Measurements from ENCODE around the gene RTRAF. TPM values are rescaled to one million over a fixed set of nuclear protein-coding genes. Genes with fewer than 3 reads are reported as not detected.

Gene RTRAF
- total RNA-seq, 3 donors from 2014 or later: 252 to 270 (median 270) TPM

DNA sequence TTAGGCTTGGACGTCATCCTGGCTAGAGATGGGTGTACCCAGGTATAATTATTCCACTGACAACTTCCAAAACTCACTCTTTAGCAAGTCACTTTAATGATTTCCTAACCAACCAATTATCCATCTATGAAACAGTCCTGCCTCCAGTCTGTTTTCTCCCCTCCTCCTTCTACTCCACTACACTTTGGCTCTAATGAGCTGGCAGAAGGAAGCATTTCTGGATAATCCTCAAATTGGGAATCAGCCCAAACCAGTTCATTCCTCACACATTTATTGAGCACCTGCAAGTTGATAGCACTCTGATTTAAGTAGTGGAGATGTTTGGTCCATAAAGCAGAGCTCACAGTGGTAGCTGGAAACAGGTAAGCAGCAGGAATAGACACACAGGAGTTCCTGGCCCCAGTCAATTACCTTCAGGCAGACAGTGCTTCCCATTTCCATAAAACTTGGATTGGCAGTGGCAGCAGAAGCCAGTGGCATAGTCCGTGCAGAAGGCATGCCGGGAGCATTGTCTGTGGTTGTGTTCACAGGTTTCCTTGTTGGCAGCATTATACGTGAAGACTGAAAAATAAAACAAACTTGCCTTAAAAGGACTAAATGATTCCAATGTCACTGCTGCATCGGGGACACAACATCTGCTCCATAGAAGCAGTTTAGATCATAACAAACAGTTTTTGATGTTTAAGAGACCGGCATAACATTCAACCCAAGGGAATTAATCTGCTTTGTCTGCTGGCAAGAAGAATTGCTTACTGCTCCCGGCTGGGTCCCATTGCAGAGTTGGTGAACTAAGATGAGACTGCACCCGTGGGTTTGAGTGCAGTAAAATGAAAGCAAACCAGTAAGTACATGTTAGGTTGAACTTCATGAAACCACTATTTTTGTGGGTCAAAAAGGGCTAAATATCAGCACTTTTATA is 53.3 kb downstream of the RTRAF start:
- H3K36me3 Mint-ChIP-seq (ENCODE audit: insufficient read depth): no peaks in the 10 kb centered on the region
- no peaks in the 10 kb centered on the region for H3K9me3 Mint-ChIP-seq
- no peak for ATAC-seq
- no peaks in the 10 kb centered on the region for H3K27me3 Mint-ChIP-seq (ENCODE audit: low read depth)
- H3K4me3 Mint-ChIP-seq: no peak overlapping the region
- no peak for DNase-seq
- peaks cover 14% of the 10 kb centered on the region for H3K4me1 Mint-ChIP-seq (ENCODE audit: low read depth)

DNA sequence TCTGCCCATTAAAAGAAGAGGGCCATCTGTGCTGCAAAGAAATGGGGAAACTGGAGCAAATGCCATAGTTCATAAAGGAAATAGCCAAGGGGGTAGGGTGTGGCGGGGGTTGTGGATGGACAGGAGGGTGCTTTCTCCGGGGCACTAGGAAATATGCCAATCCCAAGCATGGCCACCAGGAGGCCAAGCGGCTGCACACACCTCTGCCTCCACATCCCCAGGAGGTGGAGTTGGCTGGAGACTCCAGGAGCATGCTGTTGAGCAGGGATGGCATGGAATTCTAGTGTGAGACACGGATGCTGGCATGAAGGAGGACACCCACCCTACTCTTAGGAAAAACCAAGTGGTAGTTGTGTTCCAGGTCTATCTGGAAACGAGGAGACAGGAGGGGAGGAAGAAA is 54.3 kb downstream of the RTRAF start:
- Mint-ChIP-seq H3K9me3 (no peaks in the 10 kb centered on the region), H3K36me3 (ENCODE audit: insufficient read depth) (no peaks in the 10 kb centered on the region)
- ATAC-seq: peak; percentile 38 to 54

DNA sequence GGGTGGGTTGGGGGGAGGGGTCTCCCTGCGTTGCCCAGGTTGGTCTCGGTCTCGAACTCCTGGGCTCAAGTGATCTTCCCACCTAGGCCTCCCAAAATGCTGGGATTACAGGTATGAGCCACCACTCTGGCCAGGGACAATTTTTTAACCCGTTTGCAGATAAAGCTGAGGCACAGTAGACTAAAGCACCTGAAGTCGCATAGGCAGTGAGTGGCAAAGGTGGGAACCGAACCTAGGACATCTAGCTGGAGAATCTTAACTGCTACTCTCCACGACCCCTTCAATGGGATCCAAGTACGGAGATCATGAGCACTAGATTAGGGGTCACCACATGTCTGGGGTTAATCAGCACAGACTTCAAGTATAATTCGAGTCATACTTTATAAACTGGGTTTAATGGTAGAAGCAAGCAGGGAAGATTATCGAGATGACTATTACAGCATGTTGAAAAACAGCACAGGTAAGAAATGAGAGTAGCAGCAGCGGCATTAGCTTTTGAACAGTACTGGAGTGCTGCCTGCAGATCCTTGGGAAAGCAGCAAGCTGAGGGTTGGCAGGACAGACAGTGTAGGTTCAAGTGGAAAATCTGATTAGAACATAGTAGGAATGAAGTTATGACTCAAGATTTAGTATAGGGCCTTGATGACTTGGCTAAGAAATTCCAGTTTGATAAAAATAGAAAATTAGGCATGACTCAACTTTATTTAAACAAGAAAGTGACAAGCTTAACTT is 55.6 kb downstream of the RTRAF start:
- H3K4me3 Mint-ChIP-seq: peak overlapping the region; percentile 22
- DNase-seq: no peak

More for the DNA sequence above, 54.3 kb downstream of the RTRAF start:
- Mint-ChIP-seq H3K4me1 (ENCODE audit: low read depth) (peaks cover 14% of the 10 kb centered on the region), H3K27me3 (ENCODE audit: low read depth) (no peaks in the 10 kb centered on the region), H3K4me3 (no peak overlapping the region)
- DNase-seq: peak; percentile 11

DNA sequence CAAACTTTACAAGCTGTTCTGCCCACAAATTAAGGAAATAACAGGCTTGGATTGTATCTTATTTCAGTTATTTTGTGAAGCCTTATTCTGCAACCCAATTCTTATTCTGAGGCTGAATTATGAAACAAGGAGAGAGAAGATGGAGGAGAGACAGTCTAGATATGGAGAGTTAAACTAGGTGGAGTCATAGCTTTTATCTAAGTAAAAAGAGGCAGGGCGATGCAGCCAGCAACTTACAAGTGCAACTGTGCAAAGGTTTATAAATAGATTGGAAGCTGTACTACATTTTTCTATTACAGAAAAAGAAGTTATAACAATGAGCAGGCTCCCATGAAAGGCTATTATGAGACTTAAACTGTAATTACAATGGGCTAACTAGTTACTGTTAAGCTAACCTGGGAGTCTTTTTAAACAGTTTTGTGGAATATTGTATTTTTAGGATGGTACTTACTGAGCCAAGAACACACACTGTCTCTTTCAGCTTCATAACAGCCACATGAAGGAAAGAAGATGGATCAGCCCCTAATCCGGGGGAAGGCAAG is 57.1 kb downstream of the RTRAF start:
- DNase-seq: no peak
- H3K27me3 Mint-ChIP-seq (ENCODE audit: low read depth): no peaks in the 10 kb centered on the region
- ATAC-seq: no peak
- H3K36me3 Mint-ChIP-seq (ENCODE audit: insufficient read depth): no peaks in the 10 kb centered on the region
- peaks cover 14% of the 10 kb centered on the region for H3K4me1 Mint-ChIP-seq (ENCODE audit: low read depth)
- no peaks in the 10 kb centered on the region for H3K9me3 Mint-ChIP-seq
- no peak overlapping the region for H3K4me3 Mint-ChIP-seq

More for the DNA sequence above, 55.6 kb downstream of the RTRAF start:
- Mint-ChIP-seq H3K4me1 (ENCODE audit: low read depth) (peaks cover 14% of the 10 kb centered on the region), H3K27me3 (ENCODE audit: low read depth) (no peaks in the 10 kb centered on the region), H3K36me3 (ENCODE audit: insufficient read depth) (no peaks in the 10 kb centered on the region), H3K9me3 (no peaks in the 10 kb centered on the region)
- peak; percentile 69 to 79 for ATAC-seq

DNA sequence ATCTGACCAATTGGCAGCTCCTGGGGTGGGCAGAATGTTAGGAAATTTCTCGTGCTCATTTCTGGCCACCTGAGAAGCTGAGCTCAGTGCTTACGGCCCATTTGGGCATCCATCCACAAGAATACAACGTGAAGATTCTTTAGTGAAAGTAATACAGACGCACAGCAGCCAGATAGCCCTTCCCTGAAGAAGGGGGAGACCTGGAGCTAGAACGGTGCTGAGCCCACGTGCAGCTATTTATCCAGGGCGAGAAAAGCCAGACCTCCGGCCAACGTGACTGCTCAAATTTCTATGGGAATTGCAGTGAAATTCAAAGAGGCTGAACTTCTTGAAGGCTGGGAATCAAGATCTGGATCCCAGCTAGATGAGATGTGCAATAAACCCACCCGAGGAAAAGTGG is 58.8 kb downstream of the RTRAF start:
- DNase-seq: no peak
- Mint-ChIP-seq H3K36me3 (ENCODE audit: insufficient read depth) (no peaks in the 10 kb centered on the region), H3K4me1 (ENCODE audit: low read depth) (peaks cover 14% of the 10 kb centered on the region), H3K27me3 (ENCODE audit: low read depth) (peaks cover 4% of the 10 kb centered on the region), H3K9me3 (no peaks in the 10 kb centered on the region), H3K4me3 (no peak overlapping the region)
- ATAC-seq: no peak

DNA sequence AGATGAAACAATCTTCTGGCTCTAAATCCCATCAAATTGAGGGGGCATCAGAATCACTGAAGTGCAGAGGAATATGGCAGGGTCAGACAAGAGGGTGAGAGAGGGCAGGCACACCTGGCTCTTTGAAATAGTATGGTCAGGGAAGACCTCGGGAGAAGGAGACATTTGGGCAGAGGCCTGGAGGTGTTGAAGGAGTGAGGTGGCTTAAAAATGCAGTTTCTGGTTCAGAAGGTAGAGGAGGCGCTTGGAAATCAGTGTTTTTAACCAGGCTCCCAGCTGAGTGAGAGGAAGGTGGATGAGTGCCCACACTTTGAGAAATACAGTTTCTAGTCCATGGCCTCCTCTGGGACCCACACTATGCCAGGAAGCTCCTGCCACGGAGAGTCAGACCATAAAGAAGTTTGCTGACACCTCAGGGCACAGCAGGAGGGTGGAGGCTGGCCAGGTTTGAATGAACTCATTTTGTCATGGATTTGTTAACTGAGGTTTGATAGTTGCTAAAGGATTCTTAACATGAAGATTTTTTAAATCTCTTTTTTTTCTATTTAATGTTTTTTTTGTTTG is 59.4 kb downstream of the RTRAF start:
- H3K4me1 Mint-ChIP-seq (ENCODE audit: low read depth): peaks cover 13% of the 10 kb centered on the region
- H3K9me3 Mint-ChIP-seq: no peaks in the 10 kb centered on the region
- no peaks in the 10 kb centered on the region for H3K36me3 Mint-ChIP-seq (ENCODE audit: insufficient read depth)
- peaks cover 4% of the 10 kb centered on the region for H3K27me3 Mint-ChIP-seq (ENCODE audit: low read depth)
- DNase-seq (no peak), ATAC-seq (no peak)
- H3K4me3 Mint-ChIP-seq: no peak overlapping the region

DNA sequence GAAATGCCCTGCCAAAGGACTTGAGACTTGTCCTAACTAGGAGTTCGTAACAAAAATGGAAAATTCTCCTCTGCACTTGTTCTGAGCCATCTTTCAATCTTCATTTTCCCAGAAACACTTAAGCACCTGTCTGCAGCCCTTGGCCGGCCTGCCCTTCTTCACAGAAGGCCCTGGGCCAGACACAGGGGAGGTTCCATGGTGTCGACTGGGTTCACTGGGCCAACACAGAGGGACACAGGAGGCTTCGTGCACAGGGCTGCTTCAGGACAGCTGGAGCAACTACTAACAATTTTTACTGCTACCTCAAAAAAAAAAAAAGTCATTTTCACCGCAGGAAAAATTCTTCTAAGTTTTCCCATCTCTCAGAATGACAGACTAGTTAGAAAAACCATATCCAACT is 59.9 kb downstream of the RTRAF start:
- no peaks in the 10 kb centered on the region for H3K36me3 Mint-ChIP-seq (ENCODE audit: insufficient read depth)
- DNase-seq: no peak
- peaks cover 4% of the 10 kb centered on the region for H3K27me3 Mint-ChIP-seq (ENCODE audit: low read depth)
- peaks cover 11% of the 10 kb centered on the region for H3K4me1 Mint-ChIP-seq (ENCODE audit: low read depth)
- H3K4me3 Mint-ChIP-seq: no peak overlapping the region
- no peaks in the 10 kb centered on the region for H3K9me3 Mint-ChIP-seq
- no peak for ATAC-seq

DNA sequence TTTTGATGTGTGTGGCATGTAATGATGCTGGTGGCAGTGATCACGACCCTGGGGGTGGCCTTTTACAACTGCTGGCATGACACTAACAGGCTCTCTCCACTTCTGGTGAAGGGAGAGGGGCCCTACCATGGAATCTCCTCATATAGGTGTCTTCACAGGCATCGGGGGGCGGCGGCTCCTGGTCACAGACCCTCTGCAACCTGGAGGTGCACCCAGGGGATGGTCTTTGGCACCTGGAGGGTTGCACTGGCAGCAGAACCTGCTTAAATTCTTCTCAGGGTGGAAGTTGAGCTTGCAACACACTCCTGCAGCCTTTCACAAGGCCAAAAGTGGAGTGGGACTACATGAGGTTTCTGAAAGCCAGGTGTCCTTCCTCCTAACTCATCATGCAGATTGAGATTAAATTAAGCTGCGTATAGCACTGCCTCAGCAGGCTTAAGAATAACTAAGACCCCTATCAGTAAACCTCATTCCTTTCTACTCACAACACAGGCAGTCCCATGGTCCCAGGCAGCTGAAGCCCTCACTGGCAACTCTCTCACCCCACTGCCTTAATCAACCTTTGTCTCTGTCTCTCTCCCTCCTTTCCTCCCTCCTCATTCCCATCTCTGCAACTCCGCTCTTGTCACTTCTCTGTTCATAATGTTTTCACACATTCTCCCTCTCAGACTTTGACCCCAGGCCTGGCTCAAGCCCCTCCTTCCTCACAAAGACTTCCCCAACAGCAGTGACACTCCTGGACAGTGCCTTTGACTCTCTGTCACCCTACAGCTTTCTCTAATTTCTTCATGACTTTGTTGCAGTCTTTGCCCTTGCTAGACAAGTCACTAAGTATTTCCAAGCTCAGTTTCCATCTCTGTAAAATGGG is 60.6 kb downstream of the RTRAF start:
- no peak for DNase-seq
- peaks cover 4% of the 10 kb centered on the region for H3K27me3 Mint-ChIP-seq (ENCODE audit: low read depth)
- H3K9me3 Mint-ChIP-seq: no peaks in the 10 kb centered on the region
- no peak overlapping the region for H3K4me3 Mint-ChIP-seq
- no peak for ATAC-seq
- H3K4me1 Mint-ChIP-seq (ENCODE audit: low read depth): peaks cover 9% of the 10 kb centered on the region
- no peaks in the 10 kb centered on the region for H3K36me3 Mint-ChIP-seq (ENCODE audit: insufficient read depth)

DNA sequence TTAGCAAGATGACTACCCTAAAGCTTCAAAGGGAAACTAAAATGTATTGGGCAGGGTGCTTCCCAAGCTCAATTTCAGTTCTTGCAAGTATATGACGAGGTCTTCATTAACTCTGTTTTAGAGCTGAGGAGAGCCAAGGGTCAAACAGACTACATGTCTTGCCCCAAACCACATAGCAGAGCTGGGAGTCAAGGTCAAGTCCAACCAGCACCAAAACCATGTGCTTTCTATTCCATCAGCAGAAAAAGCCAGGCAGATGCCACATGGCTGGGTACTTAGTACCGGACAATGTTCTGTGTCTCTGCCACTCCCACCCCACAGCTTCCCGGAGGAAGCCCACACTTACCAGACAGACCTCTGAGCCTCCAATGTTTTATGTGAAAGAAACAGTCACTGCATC is 61.9 kb downstream of the RTRAF start:
- DNase-seq (no peak), ATAC-seq (no peak)
- no peaks in the 10 kb centered on the region for H3K36me3 Mint-ChIP-seq (ENCODE audit: insufficient read depth)
- peaks cover 6% of the 10 kb centered on the region for H3K27me3 Mint-ChIP-seq (ENCODE audit: low read depth)
- H3K4me1 Mint-ChIP-seq (ENCODE audit: low read depth): no peaks in the 10 kb centered on the region
- H3K4me3 Mint-ChIP-seq: no peak overlapping the region
- H3K9me3 Mint-ChIP-seq: no peaks in the 10 kb centered on the region

DNA sequence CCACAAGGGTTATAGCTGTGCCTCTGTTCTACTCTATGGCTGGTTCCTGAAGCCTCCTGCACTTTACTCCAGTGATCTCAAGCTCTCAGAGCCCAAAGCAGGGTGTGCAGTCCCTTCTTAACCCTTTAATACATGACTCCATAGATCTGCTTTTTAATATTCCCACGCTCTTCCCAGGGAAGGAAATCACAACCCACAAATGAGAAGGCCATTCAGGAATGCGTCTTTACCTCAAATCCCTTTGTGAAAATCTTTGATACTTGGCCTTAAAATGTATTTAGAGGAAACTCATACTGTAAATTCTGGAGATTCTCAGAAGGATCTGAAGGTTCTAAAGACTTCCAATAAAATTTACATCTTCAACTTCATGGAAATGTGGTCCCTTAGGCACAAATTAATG is 62.5 kb downstream of the RTRAF start:
- Mint-ChIP-seq H3K27me3 (ENCODE audit: low read depth) (peaks cover 6% of the 10 kb centered on the region), H3K9me3 (no peaks in the 10 kb centered on the region), H3K36me3 (ENCODE audit: insufficient read depth) (no peaks in the 10 kb centered on the region), H3K4me3 (no peak overlapping the region), H3K4me1 (ENCODE audit: low read depth) (no peaks in the 10 kb centered on the region)
- no peak for ATAC-seq
- no peak for DNase-seq

DNA sequence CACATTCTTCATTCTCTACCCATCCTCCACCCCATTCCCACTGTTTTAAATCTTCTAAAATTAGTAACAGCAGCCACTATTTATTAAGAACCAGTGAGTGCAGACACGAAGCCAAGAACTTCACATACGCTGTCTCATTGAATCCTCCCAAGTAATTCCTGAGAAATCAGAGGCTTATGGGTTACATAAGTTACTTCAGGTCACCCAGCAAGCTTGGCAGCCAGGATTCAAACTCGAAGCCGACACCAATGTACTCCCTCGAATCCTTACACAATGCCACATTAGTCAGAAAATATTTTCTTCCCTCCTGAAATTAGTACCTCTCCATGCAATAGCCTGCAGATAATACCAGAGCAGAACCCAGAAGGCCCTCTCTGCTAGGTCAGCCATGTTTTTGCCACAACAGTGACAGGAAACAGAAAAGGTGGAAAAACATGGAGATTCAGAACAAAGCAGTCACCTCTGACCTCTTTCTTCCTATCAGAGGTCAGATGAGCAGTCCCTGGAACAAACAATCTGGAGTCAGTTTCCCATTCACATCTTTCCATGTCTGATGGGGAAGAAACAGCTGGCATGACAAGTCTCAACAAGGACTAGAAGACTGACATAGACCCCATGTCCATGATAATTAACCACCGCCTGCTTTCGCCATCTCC is 63.1 kb downstream of the RTRAF start:
- H3K4me1 Mint-ChIP-seq (ENCODE audit: low read depth): no peaks in the 10 kb centered on the region
- no peak overlapping the region for H3K4me3 Mint-ChIP-seq
- H3K9me3 Mint-ChIP-seq: no peaks in the 10 kb centered on the region
- ATAC-seq (no peak), DNase-seq (no peak)
- H3K36me3 Mint-ChIP-seq (ENCODE audit: insufficient read depth): no peaks in the 10 kb centered on the region
- H3K27me3 Mint-ChIP-seq (ENCODE audit: low read depth): peaks cover 6% of the 10 kb centered on the region

DNA sequence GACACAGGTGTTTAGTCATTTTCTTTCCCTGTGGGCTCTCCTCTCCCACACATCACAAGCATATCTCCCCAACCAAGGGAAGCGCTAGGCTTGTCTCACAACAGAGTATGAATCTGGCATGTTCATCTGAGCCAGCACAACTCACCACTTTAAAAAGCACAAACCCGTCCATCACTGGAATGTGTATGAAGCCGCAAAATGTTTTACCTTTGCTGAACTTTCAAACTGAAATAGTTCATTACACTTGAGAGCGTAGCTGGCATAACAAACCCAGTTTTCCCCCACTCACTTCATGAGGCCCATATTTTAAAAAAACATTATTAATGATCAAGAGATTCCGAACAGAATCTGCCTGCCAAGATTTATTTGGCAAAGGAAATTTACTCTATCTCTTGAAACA is 63.7 kb downstream of the RTRAF start:
- DNase-seq (no peak), ATAC-seq (no peak)
- H3K4me3 Mint-ChIP-seq: no peak overlapping the region
- no peaks in the 10 kb centered on the region for H3K36me3 Mint-ChIP-seq (ENCODE audit: insufficient read depth)
- no peaks in the 10 kb centered on the region for H3K4me1 Mint-ChIP-seq (ENCODE audit: low read depth)
- H3K27me3 Mint-ChIP-seq (ENCODE audit: low read depth): peaks cover 6% of the 10 kb centered on the region
- H3K9me3 Mint-ChIP-seq: no peaks in the 10 kb centered on the region

DNA sequence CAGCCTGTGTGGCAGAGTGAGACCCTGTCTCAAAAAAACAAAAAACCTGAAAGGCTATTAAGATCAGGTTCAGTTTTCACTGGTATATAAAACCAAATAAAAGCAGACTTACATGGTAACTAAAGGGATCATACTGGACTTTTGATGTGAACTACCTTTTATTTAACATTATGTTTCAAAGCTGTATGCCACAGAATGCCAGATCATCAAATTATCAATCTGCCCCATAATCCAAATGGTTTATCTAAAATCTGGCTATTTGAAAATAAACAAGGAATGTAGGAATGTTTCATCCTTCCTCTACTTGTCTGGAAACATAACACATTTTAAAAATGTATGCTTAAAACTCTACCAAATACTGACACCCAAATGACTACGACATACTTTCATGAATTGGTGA is 65.3 kb downstream of the RTRAF start:
- DNase-seq: no peak
- H3K4me1 Mint-ChIP-seq (ENCODE audit: low read depth): no peaks in the 10 kb centered on the region
- no peaks in the 10 kb centered on the region for H3K36me3 Mint-ChIP-seq (ENCODE audit: insufficient read depth)
- no peaks in the 10 kb centered on the region for H3K9me3 Mint-ChIP-seq
- H3K4me3 Mint-ChIP-seq: no peak overlapping the region
- no peak for ATAC-seq
- peaks cover 6% of the 10 kb centered on the region for H3K27me3 Mint-ChIP-seq (ENCODE audit: low read depth)
